RWPE2 (cell line): ENCODE measurements around the gene FNIP1.

Experiments used
- ATAC-seq: fragments of 200-7000 bp; cut with Tn5 transposase; 3 replicates; pipeline ENCODE4 v1.9.1; 2021; ENCODE audit warnings: low read depth
- DNase-seq: peaks from one replicate; pipeline ENCODE4 v3.0.0-alpha.2; 2020; ENCODE audit warnings: low spot score
- H3K27ac ChIP-seq: fragments of 450-650 bp; 2 replicates; pipeline ENCODE4 v1.5.1; 2017; ENCODE audit warnings: mild to moderate bottlenecking; ENCODE audit not compliant: poor library complexity, severe bottlenecking
- H3K27me3 ChIP-seq: fragments of 250-450 bp; sonication (Bioruptor Pico); 2 replicates; pipeline ENCODE4 v1.5.1; 2021; ENCODE audit warnings: mild to moderate bottlenecking, moderate library complexity; ENCODE audit not compliant: insufficient read depth, poor library complexity, severe bottlenecking
- H3K36me3 ChIP-seq: fragments of 250-450 bp; sonication (Bioruptor Pico); 2 replicates; pipeline ENCODE4 v1.5.1; 2020; ENCODE audit warnings: low read depth, mild to moderate bottlenecking, moderate library complexity
- H3K4me1 ChIP-seq: fragments of 250-450 bp; sonication (Bioruptor Pico); 2 replicates; pipeline ENCODE4 v1.5.1; 2021; ENCODE audit warnings: mild to moderate bottlenecking, moderate library complexity; ENCODE audit not compliant: insufficient read depth, poor library complexity, severe bottlenecking
- H3K4me3 ChIP-seq: fragments of 250-450 bp; sonication (Bioruptor Pico); 2 replicates; pipeline ENCODE4 v1.5.1; 2021; ENCODE audit warnings: mild to moderate bottlenecking, moderate library complexity; ENCODE audit not compliant: severe bottlenecking
- H3K9me3 ChIP-seq: fragments of 250-450 bp; sonication (Bioruptor Pico); 2 replicates; pipeline ENCODE4 v1.5.1; 2021; ENCODE audit warnings: mild to moderate bottlenecking, moderate library complexity; ENCODE audit not compliant: severe bottlenecking
- CTCF ChIP-seq: fragments of 450-650 bp; IDR thresholded peaks from one replicate; pipeline ENCODE4 v1.5.1; 2017; ENCODE audit warnings: mild to moderate bottlenecking, moderate library complexity; ENCODE audit not compliant: poor library complexity, severe bottlenecking

Gene FNIP1

DNA sequence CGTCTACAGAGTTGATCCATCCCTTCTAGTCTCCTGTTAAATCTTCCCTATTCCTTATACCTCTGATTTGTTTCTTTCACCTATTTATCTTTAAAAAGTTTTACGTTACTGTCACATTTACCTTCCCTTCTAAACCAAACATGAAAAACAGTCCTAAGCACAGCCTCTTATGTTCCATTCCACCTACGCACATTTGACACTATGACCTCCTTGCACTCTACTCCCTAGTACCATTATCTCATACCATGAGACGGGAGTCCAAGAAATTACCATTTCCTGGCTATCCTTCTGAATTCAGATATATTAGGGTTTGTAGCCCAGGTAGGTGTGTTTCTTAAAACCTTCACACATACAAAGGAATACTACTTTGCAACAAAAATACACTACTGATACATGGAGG lies 25.1 kb downstream of the FNIP1 start:
- no peak for TF ChIP-seq CTCF
- Histone ChIP-seq H3K9me3 (no peaks in the 10 kb centered on the region), H3K4me1 (no peaks in the 10 kb centered on the region), H3K36me3 (peaks cover 4% of the 10 kb centered on the region; the same call in 1 of the 2 replicates), H3K27ac (no peak overlapping the region), H3K27me3 (no peaks in the 10 kb centered on the region), H3K4me3 (no peak overlapping the region)
- no peak for ATAC-seq
- no peak for DNase-seq

DNA sequence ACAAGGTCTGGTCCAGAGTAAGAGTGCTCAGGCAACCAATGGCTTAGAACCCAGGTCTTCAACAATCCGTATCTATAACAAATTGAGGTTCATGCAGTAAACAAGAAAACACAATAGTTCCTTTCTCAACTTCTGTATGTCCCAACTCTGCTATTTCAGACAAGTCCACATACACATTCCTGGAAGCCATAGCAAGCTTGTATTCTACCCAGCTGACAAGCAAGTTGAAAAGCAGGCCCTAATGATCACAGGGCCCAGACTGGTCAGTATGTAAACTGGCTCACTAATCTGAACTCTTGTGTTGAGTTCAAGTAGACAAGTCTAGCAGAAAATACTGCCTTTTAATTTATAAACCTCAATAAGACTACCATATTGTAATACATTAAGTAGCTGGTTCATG lies 26.9 kb downstream of the FNIP1 start:
- Histone ChIP-seq H3K27ac (no peak overlapping the region), H3K9me3 (no peaks in the 10 kb centered on the region), H3K27me3 (no peaks in the 10 kb centered on the region), H3K36me3 (0 out of 2 replicates have a peak, but pooled peaks cover 4% of the 10 kb centered on the region), H3K4me1 (peaks cover 9% of the 10 kb centered on the region), H3K4me3 (no peak overlapping the region)
- no peak for ATAC-seq
- TF ChIP-seq CTCF, result no peak
- DNase-seq, result no peak

- Histone ChIP-seq H3K4me3 (no peak overlapping the region), H3K36me3 (0 out of 2 replicates have a peak, but pooled peaks cover 4% of the 10 kb centered on the region), H3K27ac (no peak overlapping the region), H3K27me3 (no peaks in the 10 kb centered on the region), H3K9me3 (no peaks in the 10 kb centered on the region), H3K4me1 (peaks cover 11% of the 10 kb centered on the region)
- DNase-seq (no peak), ATAC-seq (no peak)
- TF ChIP-seq CTCF, result no peak
Measured at GRCh38 chr5:131769336-131769735, 27.5 kb downstream of the FNIP1 start.

DNA sequence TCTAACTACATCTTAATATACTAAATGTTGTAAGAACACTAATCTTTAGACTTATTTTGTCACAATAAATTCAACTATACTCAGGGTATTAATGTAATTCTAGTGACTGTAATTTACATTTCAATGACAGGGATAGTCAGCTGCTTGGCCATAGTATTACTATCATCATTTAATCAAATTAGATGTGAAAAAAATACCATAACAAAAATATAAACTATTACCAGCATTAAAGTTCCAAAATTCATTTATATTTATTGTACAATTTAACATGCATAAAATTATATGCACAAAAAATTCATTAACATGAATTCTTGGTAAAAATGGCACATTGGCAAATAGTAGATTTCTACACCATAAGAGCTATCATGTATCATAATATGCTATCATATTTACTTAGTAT lies 28.9 kb downstream of the FNIP1 start:
- Histone ChIP-seq H3K27me3 (no peaks in the 10 kb centered on the region), H3K36me3 (0 out of 2 replicates have a peak, but pooled peaks cover 4% of the 10 kb centered on the region), H3K9me3 (no peaks in the 10 kb centered on the region), H3K4me3 (no peak overlapping the region), H3K27ac (no peak overlapping the region), H3K4me1 (peaks cover 11% of the 10 kb centered on the region)
- DNase-seq (no peak), ATAC-seq (no peak)
- no peak for TF ChIP-seq CTCF

GRCh38 chr5:131766689-131767088 lies 30.1 kb downstream of the FNIP1 start:
- TF ChIP-seq CTCF, result no peak
- Histone ChIP-seq H3K4me3 (no peak overlapping the region), H3K4me1 (peaks cover 11% of the 10 kb centered on the region), H3K27me3 (no peaks in the 10 kb centered on the region), H3K9me3 (no peaks in the 10 kb centered on the region), H3K36me3 (0 out of 2 replicates have a peak, but pooled peaks cover 4% of the 10 kb centered on the region), H3K27ac (no peak overlapping the region)
- no peak for ATAC-seq
- DNase-seq, result no peak
